BLaER1 treated with 17β-estradiol and CSF1 and Interleukin-3, amounts not matched to agents 10 nM and 100 nM (cell line): Measurements from ENCODE around the gene NEBL.

Experiments
- H3K27ac ChIP-seq, 11 experiments: shearing (Covaris generic); formaldehyde crosslinking; 2 replicates each; pipeline ENCODE4 v1.8.1; 2022
- H3K27me3 ChIP-seq, 11 experiments: shearing (Covaris generic); formaldehyde crosslinking; 2 replicates each; pipeline ENCODE4 v1.8.1; 2022
- H3K36me3 ChIP-seq, 11 experiments: shearing (Covaris generic); formaldehyde crosslinking; 2 replicates each; pipeline ENCODE4 v1.8.1; 2022
- H3K4me1 ChIP-seq, 10 experiments: shearing (Covaris generic); formaldehyde crosslinking; 2 replicates each; pipeline ENCODE4 v1.8.1; 2022
- H3K4me2 ChIP-seq, 11 experiments: shearing (Covaris generic); formaldehyde crosslinking; 2 replicates each; pipeline ENCODE4 v1.8.1; 2022
- H3K4me3 ChIP-seq, 10 experiments: shearing (Covaris generic); formaldehyde crosslinking; 2 replicates each; pipeline ENCODE4 v1.8.1; 2022
- H3K9ac ChIP-seq, 11 experiments: shearing (Covaris generic); formaldehyde crosslinking; 2 replicates each; pipeline ENCODE4 v1.8.1; 2022
- H3K9me3 ChIP-seq, 11 experiments: shearing (Covaris generic); formaldehyde crosslinking; replicated peaks in 1 of 11; 2 replicates each; pipeline ENCODE4 v1.8.1; 2022
- H4K20me1 ChIP-seq, 11 experiments: shearing (Covaris generic); formaldehyde crosslinking; 2 replicates each; pipeline ENCODE4 v1.8.1; 2022
- Cebpa-rat ChIP-seq, 11 experiments: shearing (Covaris generic); IDR thresholded peaks; 2 replicates each; pipeline ENCODE4 v1.8.1; 2022

The NEBL gene

DNA sequence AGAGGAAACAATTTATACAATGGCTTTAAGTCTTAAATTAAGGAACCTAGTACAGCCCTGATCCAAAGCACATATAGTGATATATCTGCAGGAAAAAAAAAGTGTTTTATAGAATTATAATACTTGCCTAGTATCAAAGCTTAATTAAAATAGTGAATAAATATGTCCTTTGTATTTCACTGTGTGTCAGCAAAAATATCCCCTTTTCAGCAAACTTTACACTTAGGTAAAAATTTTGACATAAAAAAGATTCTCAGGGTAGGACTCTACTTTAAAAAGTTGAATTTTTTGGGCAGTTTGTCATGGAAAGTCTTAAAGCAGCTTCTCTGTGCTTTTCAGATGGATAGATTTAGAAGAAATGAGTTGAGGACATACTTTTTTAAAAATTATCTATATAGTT is 12.7 kb upstream of the NEBL start:
- H3K4me1 ChIP-seq: no peaks in the 10 kb centered on the region
- no peaks in the 10 kb centered on the region for H4K20me1 ChIP-seq
- no peak overlapping the region for H3K4me2 ChIP-seq
- no peaks in the 10 kb centered on the region for H3K36me3 ChIP-seq
- TF ChIP-seq Cebpa-rat (IDR thresholded peaks at IDR 0.05): no peak
- H3K27me3 ChIP-seq: no peaks in the 10 kb centered on the region
- H3K9me3 ChIP-seq: peaks cover 0 to 9% (median 6%) of the 10 kb centered on the region in 11 experiments; a peak in 8 of 22 replicates
- no peak overlapping the region for H3K9ac ChIP-seq
- H3K27ac ChIP-seq: no peak overlapping the region
- no peak overlapping the region for H3K4me3 ChIP-seq

- Histone ChIP-seq H3K4me3 (no peak overlapping the region), H3K9me3 (peaks cover 0 to 9% (median 6%) of the 10 kb centered on the region in 11 experiments; a peak in 8 of 22 replicates), H3K9ac (no peak overlapping the region), H3K4me1 (no peaks in the 10 kb centered on the region), H3K4me2 (no peak overlapping the region), H3K27ac (no peak overlapping the region), H3K27me3 (no peaks in the 10 kb centered on the region), H3K36me3 (no peaks in the 10 kb centered on the region), H4K20me1 (no peaks in the 10 kb centered on the region)
- TF ChIP-seq Cebpa-rat (IDR thresholded peaks at IDR 0.05): no peak
Observed at GRCh38 chr10:20908391-20908790, 11.3 kb upstream of the NEBL start.

DNA sequence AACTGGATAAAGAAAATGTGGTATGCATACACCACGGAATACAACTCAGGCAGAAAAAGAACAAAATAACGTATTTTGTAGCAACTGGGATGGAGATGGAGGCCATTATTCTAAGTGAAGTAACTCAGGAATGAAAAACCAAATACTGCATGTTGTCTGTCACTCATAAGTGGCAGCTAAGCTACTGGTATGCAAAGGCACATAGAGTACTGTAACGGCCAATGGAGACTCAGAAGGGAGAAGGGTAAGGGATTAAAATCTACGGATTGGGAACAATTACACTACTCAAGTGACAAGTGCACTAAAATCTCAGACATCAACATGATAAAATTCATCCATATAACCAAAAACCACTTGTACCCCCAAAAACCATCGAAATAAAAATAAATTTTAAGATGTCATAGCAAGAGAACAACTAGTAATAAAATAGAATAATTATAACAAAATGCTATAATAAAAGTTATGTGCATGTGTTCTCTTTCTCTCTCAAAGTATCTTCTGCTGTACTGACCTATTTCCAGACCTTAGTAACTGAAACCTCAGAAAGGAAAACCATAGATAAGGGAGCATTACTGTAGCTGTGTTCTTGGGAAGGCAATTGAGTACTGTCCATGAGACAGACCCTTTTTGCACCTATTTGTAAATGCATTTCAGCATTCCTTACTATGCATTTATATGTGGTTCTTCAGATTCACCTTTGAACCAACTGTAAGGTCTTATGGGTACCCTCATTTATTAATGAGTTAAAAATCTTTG is 6.7 kb upstream of the NEBL start:
- no peak overlapping the region for H3K9ac ChIP-seq
- no peaks in the 10 kb centered on the region for H3K36me3 ChIP-seq
- no peak overlapping the region for H3K27ac ChIP-seq
- no peaks in the 10 kb centered on the region for H4K20me1 ChIP-seq
- TF ChIP-seq Cebpa-rat (IDR thresholded peaks at IDR 0.05): no peak
- H3K4me3 ChIP-seq: no peak overlapping the region
- H3K27me3 ChIP-seq: no peaks in the 10 kb centered on the region
- H3K9me3 ChIP-seq: peaks cover 0 to 9% (median 6%) of the 10 kb centered on the region in 11 experiments; a peak in 8 of 22 replicates
- H3K4me2 ChIP-seq: no peak overlapping the region
- no peaks in the 10 kb centered on the region for H3K4me1 ChIP-seq

GRCh38 chr10:20901110-20901509 is 4.0 kb upstream of the NEBL start:
- Histone ChIP-seq H3K4me1 (no peaks in the 10 kb centered on the region), H3K36me3 (no peaks in the 10 kb centered on the region), H4K20me1 (no peaks in the 10 kb centered on the region), H3K27me3 (no peaks in the 10 kb centered on the region), H3K9me3 (peaks cover 0 to 9% (median 6%) of the 10 kb centered on the region in 11 experiments; a peak in 8 of 22 replicates), H3K4me3 (no peak overlapping the region), H3K4me2 (no peak overlapping the region), H3K27ac (no peak overlapping the region), H3K9ac (no peak overlapping the region)
- no peak for TF ChIP-seq Cebpa-rat (IDR thresholded peaks at IDR 0.05)

- Histone ChIP-seq H3K4me3 (no peak overlapping the region), H3K4me1 (no peaks in the 10 kb centered on the region), H3K27ac (no peak overlapping the region), H3K9me3 (no peaks in the 10 kb centered on the region), H3K4me2 (no peak overlapping the region), H4K20me1 (no peaks in the 10 kb centered on the region), H3K27me3 (no peaks in the 10 kb centered on the region), H3K9ac (no peak overlapping the region), H3K36me3 (no peaks in the 10 kb centered on the region)
- no peak for TF ChIP-seq Cebpa-rat (IDR thresholded peaks at IDR 0.05)
Observed at GRCh38 chr10:20898866-20899535, 1.9 kb upstream of the NEBL start.

DNA sequence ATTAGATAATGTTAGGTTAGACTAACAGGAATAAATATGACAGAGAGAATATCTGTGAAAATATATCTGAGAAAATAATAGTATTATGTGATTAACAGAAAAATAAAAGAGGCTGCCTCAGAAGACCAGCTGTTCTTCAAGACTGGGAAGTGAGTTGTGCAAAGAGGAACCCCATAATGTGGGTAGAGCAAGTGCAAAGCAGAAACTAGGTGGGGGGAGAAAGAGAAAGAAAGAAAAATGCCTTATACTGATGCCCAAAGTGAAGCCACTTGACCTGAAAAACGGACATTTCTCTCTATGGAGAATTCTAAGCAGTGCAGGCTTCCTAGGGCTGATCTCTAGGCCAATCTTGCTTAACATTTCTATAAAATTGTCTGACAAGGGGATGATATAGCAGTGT is 3.8 kb downstream of the NEBL start:
- Histone ChIP-seq H3K9me3 (no peaks in the 10 kb centered on the region), H3K27ac (no peak overlapping the region), H4K20me1 (no peaks in the 10 kb centered on the region), H3K9ac (no peak overlapping the region), H3K27me3 (no peaks in the 10 kb centered on the region), H3K36me3 (no peaks in the 10 kb centered on the region), H3K4me1 (no peaks in the 10 kb centered on the region; a peak in 1 of 20 replicates), H3K4me2 (0 out of 22 replicates have a peak overlapping the region, but pooled peaks of 1 of the 11 experiments have one; percentile 4), H3K4me3 (no peak overlapping the region)
- TF ChIP-seq Cebpa-rat (IDR thresholded peaks at IDR 0.05): no peak

GRCh38 chr10:20892796-20893195 is 4.3 kb downstream of the NEBL start:
- Histone ChIP-seq H3K4me3 (no peak overlapping the region), H3K27ac (no peak overlapping the region), H3K36me3 (no peaks in the 10 kb centered on the region), H3K27me3 (no peaks in the 10 kb centered on the region), H3K9me3 (no peaks in the 10 kb centered on the region), H4K20me1 (no peaks in the 10 kb centered on the region), H3K4me1 (no peaks in the 10 kb centered on the region; a peak in 1 of 20 replicates), H3K9ac (no peak overlapping the region), H3K4me2 (no peak overlapping the region)
- TF ChIP-seq Cebpa-rat (IDR thresholded peaks at IDR 0.05): no peak

- H3K4me2 ChIP-seq: no peak overlapping the region
- H3K27me3 ChIP-seq: no peaks in the 10 kb centered on the region
- H3K27ac ChIP-seq: no peak overlapping the region
- no peaks in the 10 kb centered on the region for H3K9me3 ChIP-seq
- no peak overlapping the region for H3K9ac ChIP-seq
- no peaks in the 10 kb centered on the region for H4K20me1 ChIP-seq
- TF ChIP-seq Cebpa-rat (IDR thresholded peaks at IDR 0.05): no peak
- no peaks in the 10 kb centered on the region for H3K36me3 ChIP-seq
- H3K4me3 ChIP-seq: no peak overlapping the region
- no peaks in the 10 kb centered on the region; a peak in 1 of 20 replicates for H3K4me1 ChIP-seq
Observed at GRCh38 chr10:20892011-20892585, 5.0 kb downstream of the NEBL start.

GRCh38 chr10:20891338-20891714 is 5.8 kb downstream of the NEBL start:
- no peaks in the 10 kb centered on the region; a peak in 1 of 20 replicates for H3K4me1 ChIP-seq
- no peak for TF ChIP-seq Cebpa-rat (IDR thresholded peaks at IDR 0.05)
- H3K27ac ChIP-seq: no peak overlapping the region
- no peaks in the 10 kb centered on the region for H3K36me3 ChIP-seq
- H4K20me1 ChIP-seq: no peaks in the 10 kb centered on the region
- no peak overlapping the region for H3K4me2 ChIP-seq
- H3K9ac ChIP-seq: no peak overlapping the region
- no peaks in the 10 kb centered on the region for H3K27me3 ChIP-seq
- no peaks in the 10 kb centered on the region for H3K9me3 ChIP-seq
- no peak overlapping the region for H3K4me3 ChIP-seq
